ENCODE results near the gene HSPBP1.

The HSPBP1 gene

DNA sequence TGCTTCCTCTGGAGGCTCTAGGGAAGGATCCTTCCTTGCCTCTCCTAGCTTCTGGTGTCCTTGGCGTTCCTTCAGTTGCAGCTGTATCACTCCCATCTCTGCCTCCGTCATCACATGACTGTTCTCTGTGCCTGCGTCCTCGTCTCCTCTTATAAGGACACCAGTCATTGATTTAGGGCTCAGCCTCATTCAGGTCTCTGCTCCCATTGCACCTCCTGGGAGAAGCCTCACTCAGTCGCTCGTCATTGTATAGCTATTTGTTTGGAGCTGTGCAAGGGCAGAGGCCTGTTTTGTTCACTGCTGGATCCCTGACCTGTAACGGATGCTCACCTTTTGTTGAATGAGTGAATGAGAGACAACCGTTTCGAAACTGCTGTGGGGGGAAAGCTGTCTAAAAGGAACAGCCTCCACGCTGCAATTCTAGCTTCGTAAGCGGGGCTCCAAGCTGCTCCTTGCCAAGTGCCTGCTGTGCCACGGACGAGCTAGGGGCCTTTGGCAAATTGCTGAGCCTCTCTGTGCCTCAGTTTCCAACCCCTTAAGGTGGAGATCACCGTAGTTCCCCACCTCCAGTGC, 21.1 kb upstream of the HSPBP1 start:
- no peak for DNase-seq (ENCODE audit: low read depth, low spot score)
- in situ Hi-C loops (cut with HindIII; ENCODE audit: low sequenced_read_pairs) = no loop called here
- TF ChIP-seq, protein P1, sequence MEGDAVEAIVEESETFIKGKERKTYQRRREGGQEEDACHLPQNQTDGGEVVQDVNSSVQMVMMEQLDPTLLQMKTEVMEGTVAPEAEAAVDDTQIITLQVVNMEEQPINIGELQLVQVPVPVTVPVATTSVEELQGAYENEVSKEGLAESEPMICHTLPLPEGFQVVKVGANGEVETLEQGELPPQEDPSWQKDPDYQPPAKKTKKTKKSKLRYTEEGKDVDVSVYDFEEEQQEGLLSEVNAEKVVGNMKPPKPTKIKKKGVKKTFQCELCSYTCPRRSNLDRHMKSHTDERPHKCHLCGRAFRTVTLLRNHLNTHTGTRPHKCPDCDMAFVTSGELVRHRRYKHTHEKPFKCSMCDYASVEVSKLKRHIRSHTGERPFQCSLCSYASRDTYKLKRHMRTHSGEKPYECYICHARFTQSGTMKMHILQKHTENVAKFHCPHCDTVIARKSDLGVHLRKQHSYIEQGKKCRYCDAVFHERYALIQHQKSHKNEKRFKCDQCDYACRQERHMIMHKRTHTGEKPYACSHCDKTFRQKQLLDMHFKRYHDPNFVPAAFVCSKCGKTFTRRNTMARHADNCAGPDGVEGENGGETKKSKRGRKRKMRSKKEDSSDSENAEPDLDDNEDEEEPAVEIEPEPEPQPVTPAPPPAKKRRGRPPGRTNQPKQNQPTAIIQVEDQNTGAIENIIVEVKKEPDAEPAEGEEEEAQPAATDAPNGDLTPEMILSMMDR (IDR thresholded peaks at IDR 0.05; ENCODE audit: low read depth, low read length) = no peak
- no peak overlapping the region for H3K4me3 ChIP-seq (ENCODE audit: low read depth, low read length)

GRCh38 chr19:55299991-55300390, 20.1 kb upstream of the HSPBP1 start:
- H3K4me3 ChIP-seq (ENCODE audit: low read depth, low read length) = no peak overlapping the region
- in situ Hi-C loops (cut with HindIII; ENCODE audit: low sequenced_read_pairs) = no loop called here
- DNase-seq (ENCODE audit: low read depth, low spot score) = no peak
- TF ChIP-seq, protein P1 (IDR thresholded peaks at IDR 0.05; ENCODE audit: low read depth, low read length) = no peak

GRCh38 chr19:55297267-55297666, 17.4 kb upstream of the HSPBP1 start:
- DNase-seq (ENCODE audit: low read depth, low spot score) = no peak
- in situ Hi-C loops (cut with HindIII; ENCODE audit: low sequenced_read_pairs) = no loop called here
- H3K4me3 ChIP-seq (ENCODE audit: low read depth, low read length) = no peak overlapping the region
- TF ChIP-seq, protein P1 (IDR thresholded peaks at IDR 0.05; ENCODE audit: low read depth, low read length) = no peak

GRCh38 chr19:55289117-55289796, 9.3 kb upstream of the HSPBP1 start:
- no peak for DNase-seq (ENCODE audit: low read depth, low spot score)
- in situ Hi-C loops (cut with HindIII; ENCODE audit: low sequenced_read_pairs) = no loop called here
- TF ChIP-seq, protein P1 (IDR thresholded peaks at IDR 0.05; ENCODE audit: low read depth, low read length) = no peak
- H3K4me3 ChIP-seq (ENCODE audit: low read depth, low read length) = no peak overlapping the region

GRCh38 chr19:55287361-55288079, 7.6 kb upstream of the HSPBP1 start:
- no peak for DNase-seq (ENCODE audit: low read depth, low spot score)
- TF ChIP-seq, protein P1 (IDR thresholded peaks at IDR 0.05; ENCODE audit: low read depth, low read length) = no peak
- in situ Hi-C loops (cut with HindIII; ENCODE audit: low sequenced_read_pairs) = no loop called here
- H3K4me3 ChIP-seq (ENCODE audit: low read depth, low read length) = no peak overlapping the region

DNA sequence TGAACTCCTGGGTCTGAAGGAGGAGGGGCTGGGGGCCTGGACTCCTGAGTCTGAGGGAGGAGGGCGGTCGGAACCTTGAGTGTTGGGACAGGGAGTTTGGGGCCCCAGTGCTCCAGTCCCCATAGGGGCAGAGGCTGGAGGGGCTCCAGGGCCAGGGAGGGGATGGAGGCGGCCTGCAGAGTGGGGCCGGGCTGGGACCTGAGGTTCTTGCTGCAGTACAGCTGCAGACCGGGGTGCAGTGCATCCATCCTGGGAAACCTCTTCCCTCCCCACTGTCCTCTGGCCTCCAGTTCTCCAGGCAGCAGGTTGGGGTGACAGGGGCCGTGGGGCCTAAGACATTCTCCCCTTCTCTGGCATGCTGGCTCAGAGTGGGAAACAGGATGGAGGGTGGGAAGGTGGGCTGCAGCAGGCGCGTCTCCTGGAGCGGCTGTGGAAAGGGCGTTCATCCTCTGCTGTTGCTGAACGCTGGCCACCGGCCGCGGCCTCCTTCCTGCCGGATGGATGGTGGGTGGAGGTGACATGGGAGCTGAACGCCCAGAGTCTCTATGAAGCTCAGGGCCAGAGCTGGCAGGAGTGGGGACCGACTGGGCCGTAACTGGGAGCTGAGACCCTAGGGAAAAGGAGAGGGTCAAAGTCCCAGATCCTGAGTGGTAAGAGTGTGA, 5.5 kb upstream of the HSPBP1 start:
- in situ Hi-C loops (cut with HindIII; ENCODE audit: low sequenced_read_pairs) = no loop called here
- peak overlapping the region; percentile 49 for H3K4me3 ChIP-seq (ENCODE audit: low read depth, low read length)
- no peak for DNase-seq (ENCODE audit: low read depth, low spot score)
- TF ChIP-seq, protein P1 (IDR thresholded peaks at IDR 0.05; ENCODE audit: low read depth, low read length) = no peak
